GM18520 (cell line): ENCODE measurements around the gene PCDH9.
"Not testable (repeated sequence)": the region's sequence is repeated elsewhere in the genome, so short reads cannot be mapped to it uniquely, and the experiment has no call there.

ENCODE experiments used
- ATAC-seq: cut with Tn5 transposase; IDR thresholded peaks from one replicate; pipeline ENCODE4 v1.9.1; 2021; ENCODE audit not compliant: unreplicated experiment

Gene PCDH9

DNA sequence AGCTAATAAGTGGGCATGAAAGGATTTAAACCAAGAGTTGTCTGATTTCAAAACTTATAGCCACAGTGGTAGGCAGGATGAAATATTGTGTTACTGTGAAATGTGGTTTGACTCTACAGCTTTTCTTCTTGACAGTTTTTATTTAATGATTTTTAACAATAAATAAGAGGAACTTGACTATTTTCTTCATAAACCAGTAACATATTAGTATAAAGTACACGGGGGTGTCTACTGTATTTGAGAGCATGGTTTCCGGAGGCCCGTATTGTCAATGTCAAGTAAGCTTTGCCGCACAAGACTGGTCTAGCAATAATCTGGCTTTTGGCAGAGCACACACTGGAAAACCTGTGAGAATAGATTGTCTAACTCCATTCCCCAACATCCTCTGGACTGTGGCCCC is 894.5 kb downstream of the PCDH9 start:
- no peak for ATAC-seq

DNA sequence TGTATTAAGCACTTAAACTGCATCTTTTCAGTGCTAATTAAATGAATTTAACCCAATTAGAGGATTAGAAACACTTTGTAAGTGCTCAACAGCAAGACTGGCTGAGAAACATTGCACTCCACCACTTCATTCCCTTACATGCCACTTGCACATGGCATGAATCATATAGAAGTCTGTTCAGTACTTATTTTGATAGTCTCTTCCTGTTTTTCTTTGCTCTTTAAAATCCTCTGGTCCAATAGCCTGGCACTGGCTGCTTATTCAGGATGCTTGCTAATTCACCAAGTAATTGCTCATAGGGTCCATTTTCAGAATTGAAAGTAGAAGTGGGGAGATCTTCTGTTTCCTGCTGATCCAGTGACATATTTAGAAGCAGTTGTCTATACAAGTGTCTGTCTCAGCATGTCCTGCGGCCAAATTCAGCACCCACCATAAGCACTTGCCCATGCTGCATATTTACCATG is 900.1 kb downstream of the PCDH9 start:
- no peak for ATAC-seq

DNA sequence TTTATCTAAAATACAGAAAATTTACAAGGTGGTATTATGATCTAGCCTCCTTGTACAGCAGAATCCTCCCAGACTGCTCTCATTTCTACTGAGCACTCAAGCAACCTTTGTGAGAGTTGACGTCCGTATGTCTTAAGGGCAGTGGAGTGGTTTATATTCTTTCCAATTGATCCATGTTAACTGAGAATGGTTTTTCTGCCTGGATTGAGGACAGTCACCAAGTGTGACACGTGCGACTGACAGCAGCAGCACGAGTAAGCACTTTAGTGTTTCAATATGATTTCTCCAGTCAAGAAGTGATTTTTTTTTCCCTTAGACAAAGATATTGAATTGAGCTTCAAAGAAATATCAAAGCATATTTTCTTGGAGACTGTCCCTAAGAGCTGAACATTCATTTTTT is 901.7 kb downstream of the PCDH9 start:
- no peak for ATAC-seq

DNA sequence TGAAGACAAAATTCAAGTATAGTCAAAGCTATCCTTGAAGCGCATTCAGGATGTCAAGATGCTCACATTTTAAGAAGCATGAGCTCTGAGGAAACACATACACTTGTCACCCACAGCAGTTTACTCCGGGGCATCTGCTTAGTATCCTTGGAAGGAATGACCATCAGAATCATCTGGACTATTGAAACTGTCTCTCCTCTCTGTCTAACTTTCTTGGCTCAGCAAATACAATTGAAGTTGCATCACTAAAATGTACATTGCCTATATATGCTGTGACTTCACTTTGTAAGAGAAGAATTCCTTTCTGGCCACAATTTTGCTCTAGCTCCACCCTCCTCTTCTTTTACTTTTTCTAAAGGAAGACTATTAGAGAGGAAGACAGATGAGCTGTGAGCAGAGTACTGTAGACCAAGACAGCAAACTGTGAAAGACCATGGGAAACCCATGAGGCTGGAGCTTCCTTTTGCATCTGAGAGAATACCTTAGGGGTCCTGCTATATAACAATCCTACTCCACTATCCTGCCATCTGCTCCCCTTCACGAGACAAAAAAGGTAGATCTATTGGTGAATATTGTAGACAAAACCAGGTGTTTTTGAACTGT is 906.3 kb downstream of the PCDH9 start:
- ATAC-seq: no peak

DNA sequence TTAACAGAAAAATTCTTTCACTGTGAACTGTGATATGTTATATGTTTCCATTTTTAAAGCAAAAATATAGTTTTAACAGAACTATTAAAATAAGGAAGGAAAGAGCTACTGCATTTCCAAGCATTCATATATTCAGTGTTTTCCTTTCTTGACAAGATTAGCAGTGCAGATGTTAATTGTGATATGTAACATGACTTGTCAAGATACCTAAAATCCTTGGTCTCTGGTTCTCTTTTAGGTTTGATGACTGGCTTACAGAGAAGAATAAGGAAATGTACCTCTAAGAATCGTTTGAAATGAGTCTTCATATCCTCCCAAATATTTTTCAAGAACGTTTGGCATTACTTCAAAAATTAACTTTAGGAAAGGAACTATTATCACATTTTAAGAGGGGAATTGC is 907.2 kb downstream of the PCDH9 start:
- ATAC-seq: no peak

DNA sequence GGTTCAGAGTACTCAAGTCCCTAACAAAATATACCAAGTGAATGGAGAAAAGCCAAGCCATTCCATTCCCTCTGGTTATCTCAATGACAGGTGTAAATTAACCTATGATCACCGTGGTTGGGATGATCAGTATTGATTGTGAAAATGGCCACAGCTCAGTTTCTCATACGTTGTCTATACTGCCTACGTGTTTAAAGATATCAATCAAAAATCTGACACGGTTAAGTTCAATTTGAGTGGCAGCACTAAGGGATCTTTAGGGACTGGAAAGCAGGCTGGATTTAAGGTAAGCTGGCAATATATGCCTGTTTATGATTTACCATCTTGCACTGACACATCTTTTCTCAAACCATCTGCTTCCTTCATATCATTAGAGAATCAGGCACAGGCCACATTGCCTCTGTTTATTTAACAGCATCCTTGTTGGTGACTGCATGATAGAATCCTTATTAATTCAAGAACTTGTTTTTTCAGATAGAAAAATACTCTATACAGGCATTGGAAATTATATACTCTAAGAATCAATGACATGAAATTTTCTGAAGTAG is 907.9 kb downstream of the PCDH9 start:
- no peak for ATAC-seq

DNA sequence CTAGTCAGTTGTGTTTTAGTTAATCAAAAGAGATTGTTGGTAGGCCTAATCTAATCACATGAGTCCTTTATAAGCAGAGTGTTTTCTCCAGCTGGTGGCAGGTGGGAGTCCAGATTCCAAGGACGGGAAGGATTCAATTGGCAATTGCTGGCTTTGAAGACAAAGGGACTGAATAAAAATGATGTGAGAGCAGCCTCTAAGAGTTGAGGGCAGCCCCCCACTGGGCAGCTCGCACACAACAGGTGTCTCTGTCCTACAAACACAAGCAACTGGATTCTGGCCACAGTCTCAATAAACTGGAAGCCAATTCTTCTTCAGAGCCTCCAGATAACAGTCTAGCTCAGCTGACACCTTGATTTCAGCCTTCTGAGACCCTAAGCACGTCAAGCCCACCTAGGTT is 915.2 kb downstream of the PCDH9 start:
- ATAC-seq: no peak

DNA sequence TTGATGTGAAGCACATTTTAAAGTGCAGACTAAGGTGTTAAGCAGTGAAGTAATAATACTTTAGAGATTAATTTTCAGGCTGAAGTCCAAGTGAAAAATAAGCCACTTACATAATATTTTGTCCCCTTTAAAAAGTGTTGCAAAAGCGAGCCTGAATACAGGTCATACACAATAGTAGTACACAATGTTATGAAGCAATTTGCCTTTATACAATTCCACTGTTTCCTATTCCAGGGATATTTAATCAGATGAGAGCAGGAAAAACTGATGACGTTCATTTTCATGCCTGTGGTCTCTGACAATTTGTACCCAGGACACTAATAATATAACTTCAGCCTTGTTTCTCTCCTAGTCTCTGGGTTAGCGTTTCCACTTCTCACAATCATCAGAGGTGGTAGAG is 916.7 kb downstream of the PCDH9 start:
- no peak for ATAC-seq

DNA sequence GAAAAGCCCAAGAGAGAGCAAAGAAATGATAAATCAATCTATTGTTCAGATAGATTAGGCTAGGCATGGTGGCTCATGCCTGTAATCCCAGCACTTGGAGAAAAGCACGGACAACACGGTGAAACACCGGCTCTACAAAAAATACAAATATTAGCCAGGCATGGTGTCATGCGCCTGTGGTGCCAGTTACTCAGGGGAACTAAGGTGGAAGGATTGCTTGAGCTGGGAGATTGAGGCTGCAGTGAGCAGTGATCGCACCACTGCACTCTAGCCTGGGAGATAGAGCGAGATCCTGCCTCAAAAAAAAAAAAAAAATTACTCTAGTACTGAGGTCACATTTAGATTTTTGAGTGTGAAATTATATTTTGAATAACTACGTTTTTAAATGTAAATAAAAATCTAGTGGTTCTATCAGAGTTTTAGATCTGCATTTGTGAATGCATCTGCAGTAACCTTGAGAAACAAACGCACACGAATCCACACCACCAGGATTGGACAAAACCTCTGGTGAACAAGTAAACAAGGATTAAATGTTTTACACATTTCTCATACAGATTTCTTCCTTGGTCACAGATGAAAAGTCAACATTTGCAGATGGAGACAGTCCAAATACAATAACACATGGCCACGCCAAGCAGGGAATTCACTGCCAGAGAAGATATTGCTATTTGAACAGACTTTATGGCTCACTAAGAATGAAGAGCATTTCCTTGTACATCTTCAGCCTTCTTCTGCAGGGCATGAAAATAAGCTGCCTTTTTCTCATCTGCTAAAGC is 917.6 kb downstream of the PCDH9 start:
- ATAC-seq: no peak

DNA sequence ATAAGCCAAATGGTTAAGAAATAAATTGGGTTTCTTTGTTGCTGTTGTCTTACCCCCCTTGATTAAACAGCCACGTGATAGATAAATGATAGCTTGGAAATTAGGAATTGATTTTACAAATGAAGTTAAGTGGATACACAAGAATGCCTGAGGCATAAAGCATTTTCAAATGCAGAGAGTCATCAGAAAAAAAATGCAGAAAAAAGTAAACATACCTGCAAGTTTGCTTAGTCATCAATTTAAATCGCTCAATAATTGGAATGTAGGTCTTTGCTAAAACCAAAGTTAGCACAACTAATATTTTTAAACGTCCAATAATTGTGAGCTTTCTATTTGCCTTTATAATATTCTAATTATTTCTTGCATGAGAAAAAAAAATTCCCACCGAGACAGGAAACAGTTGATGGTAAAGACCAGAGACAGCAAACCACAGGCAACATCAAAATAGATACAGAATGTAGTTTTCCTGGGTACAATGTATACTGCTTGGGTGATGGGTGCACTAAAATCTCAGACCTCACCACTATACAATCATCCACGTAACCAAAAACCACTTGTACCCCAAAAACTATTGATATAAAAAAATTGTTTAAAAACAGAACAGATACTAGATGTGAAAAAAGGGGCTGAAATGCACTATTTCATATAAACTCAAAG is 924.0 kb downstream of the PCDH9 start:
- no peak for ATAC-seq

DNA sequence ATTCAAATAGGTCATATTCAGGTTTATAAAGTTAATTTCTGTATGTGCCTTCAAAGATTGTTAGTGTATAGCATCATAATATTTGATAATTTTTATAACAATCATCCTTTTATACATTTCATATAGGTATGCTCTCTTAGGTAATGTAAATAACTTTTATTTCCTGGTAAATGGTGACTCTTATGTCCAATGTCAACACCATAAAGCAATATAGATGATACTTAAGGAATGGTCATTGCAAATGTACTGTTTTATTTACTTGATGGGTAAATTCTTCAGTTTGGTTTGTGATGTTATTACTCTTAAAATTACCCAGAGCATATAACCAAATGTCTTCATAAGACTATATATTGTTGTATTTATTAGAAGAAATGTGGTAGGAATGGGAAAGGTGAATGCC is 928.7 kb downstream of the PCDH9 start:
- no peak for ATAC-seq

DNA sequence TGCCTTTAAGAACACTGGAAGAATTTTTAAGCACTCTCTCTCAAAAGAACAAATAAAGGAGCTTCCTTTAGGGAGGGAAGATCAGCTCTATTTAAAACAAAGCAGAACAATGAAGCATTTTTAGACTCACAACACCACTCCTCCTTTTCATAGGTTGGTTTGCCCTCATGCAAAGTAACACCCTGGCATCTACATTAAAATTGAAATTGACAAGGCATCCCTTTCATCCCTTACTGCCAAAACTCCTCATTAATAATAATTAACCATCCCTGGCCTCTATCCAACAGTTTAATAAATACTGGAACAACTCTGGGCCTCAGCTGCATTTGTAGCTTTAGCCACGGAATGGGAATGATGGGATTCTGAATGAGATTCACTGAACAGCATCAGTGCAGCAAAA is 929.1 kb downstream of the PCDH9 start:
- ATAC-seq: no peak

DNA sequence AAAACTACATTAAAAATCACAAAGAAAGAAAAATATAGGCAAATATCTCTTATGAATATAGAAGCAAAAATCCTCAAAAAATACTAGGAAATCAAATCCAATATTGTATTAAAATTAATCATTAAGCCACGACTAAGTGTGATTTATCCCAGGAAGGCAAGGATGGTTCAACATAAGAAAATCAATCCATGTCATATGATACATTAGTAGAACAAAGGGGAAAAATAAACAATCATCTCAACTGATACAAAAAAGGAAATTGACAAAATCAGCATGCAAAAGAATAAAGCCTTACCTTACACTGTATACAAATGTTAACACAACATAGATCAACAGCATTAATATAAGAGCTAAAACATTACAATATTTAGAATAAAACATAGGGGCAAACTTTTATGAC is 933.3 kb downstream of the PCDH9 start:
- ATAC-seq: no peak

DNA sequence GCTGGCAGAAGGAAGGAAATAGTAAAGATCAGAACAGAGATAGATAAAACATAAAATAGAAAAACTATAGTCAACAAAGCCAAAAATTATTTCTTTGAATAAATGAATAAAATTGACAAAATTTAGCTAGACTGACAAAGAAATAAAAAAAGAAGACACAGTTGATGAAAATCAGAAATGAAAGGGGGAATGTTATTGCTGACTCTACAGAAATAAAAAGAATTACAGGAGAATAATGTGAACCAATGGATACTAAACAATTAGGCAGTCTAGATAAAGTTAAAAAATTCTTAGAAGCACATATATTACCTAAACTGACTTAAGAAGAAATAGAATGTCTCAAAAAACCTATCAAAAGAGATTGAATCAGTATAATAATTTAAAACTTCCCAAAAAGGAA is 933.8 kb downstream of the PCDH9 start:
- ATAC-seq: no peak

DNA sequence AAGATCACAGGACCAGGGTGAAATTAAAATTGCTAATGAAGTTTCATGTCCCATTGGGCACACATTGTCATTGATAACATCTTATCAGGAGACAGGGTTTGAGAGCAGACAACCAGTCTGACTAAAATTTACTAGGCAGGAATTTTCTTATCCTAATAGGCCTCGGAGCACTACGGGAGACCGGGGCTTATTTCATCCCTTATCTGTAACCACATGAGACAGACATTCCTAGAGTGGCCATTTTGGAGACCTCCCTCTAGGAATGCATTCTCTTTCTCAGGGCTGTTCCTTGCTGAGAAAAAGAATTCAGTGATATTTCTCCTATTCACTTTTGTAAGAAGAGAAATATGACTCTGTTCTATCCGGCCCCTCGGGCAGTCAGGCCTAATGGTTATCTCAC is 943.3 kb downstream of the PCDH9 start:
- not testable (repeated sequence) for ATAC-seq

DNA sequence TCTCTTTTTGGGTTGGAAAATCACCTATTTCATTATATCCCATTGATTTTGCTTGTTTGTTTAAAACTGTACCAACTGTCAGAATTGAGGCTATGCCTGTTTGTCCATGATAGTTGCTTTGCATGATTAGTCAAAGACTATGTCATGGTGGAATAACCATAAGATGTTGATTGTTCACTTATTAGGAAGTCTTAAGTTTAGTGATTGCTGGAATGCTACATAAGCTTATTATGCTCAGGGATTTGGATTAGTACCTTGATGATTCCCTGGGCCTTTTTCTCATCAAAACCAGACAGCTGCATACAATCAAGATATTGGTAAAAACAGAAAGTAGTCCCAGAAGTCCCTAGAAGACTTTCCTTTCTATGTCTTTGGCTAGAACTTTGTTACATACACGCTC is 954.7 kb downstream of the PCDH9 start:
- ATAC-seq: no peak

DNA sequence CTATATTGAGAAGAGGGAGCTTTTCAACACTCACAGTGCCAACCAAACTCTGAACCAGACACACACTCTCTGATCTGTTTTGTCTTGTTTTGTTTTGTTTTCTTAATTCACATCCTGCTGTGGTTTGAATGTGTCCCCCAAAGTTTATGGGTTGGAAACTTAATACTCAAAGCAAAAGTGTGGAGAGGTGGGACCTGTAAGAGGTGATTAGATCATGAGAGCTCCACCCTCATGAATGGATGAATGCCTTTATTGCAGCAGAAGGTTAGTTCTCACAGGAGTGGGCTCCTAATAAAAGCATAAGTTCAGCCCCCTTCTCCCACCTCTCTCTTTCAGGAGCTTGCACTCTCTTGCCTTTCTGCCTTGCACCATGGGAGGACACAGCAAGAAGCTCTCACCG is 957.1 kb downstream of the PCDH9 start:
- ATAC-seq: no peak

DNA sequence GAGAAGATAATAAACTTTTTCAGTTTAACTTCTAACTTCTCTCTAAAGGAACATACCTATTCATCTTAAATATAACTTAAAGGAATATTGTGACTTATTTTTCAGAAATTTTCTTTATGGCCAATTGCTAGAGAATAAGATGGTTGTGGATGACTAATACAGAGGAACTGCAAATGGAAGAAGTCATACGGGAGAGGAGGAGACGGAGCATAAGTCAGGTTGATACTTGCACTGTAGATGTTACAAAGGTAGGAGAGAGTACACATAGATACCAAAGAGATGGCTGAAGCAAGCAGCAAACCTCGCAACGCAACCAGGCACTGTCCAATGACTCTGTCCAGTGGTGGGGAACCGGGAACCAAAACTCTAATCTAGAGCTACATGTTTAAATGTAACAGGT is 963.4 kb downstream of the PCDH9 start:
- no peak for ATAC-seq

DNA sequence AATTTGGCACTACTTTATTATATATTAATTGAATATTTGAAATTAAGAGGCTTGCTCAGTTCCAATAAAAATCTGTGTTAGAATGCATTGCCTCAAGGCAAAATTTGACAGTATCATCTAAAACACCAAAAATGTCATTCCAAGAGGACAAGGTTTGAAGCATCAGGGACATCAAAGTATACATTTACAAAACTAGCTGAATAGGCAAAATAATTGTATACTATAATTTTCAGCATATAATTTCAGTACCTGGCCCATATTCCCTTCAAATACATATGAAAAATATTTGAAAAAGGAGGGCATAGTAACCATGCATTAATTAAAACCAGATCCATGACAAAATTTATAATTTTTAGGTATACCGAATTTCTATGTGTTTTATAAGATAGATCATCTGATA is 963.8 kb downstream of the PCDH9 start:
- no peak for ATAC-seq

DNA sequence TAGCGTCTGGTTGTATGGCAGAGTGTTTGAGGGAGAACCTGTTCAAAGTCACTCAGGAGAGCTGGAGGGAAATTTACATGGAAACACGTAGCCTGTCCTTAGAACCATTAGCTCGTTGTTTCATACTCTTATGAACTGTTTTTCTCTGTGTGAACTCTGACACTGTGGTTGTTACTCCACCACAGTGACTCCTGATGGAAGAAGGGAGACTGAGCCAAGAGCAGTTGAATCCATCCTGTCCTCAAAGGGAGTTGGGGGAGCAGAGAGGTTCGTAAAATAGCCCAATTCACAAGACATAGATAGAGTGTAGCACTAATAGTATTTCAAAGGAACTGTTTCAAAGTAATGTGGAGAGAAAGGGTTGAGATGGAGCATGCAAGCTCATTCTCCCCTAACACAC is 964.8 kb downstream of the PCDH9 start:
- ATAC-seq: no peak

DNA sequence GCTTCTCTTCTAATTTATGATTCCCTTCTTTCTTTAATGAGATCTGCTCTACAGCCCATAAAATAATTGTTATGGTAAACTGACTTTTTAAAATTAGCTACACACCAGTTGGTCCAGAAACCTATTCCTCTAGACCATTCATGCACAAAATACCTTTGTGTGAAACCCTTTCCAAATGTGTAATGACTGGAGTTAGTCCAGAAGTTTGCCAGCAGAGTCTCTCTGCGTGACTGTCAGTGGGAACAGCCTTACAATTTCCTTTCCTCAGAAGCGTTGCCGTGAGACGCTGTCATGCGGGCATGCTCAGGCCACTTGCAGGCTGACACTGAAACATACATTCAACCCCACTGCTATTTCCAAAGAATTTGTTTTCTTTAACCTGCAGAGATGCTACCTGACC is 965.2 kb downstream of the PCDH9 start:
- no peak for ATAC-seq

DNA sequence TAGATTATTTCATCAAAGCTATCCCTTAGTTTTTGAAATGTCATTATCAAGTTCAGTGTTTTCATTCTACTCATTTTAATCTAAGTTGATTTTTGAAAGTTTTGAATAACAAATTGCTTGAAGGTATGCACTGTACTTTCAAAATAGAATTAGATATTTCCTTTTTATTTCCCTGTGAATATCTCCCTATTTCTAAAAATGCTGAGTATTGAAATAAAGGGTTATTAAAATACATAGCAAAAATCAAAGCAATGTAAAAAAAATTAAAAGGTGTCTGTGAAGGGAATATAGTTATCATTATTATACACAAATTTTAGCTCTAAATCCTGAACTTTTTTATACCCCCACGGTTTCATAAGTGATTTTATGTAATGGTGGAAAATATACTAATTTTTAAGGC is 967.8 kb downstream of the PCDH9 start:
- ATAC-seq: no peak
